ACC112 (cell line): Measurements from ENCODE around the gene DNAJC10.

ENCODE experiments used
- H2AFZ ChIP-seq: fragments of 200-600 bp; sonication (generic); one replicate; pipeline ENCODE4 v1.6.0; 2017; ENCODE audit warnings: antibody characterized with exemption, low read length; ENCODE audit not compliant: unreplicated experiment
- H3K27ac ChIP-seq: fragments of 200-600 bp; sonication (generic); 2 replicates; pipeline ENCODE4 v1.5.1; 2014; ENCODE audit warnings: low read depth, mild to moderate bottlenecking, antibody characterized with exemption, low read length, moderate library complexity
- H3K27me3 ChIP-seq: fragments of 200-600 bp; sonication (generic); 2 replicates; pipeline ENCODE4 v1.6.1; 2014; ENCODE audit warnings: mild to moderate bottlenecking, antibody characterized with exemption, low read length, moderate library complexity, mixed read lengths; ENCODE audit not compliant: insufficient read depth
- H3K36me3 ChIP-seq: fragments of 200-600 bp; sonication (generic); 2 replicates; pipeline ENCODE4 v1.6.1; 2016; ENCODE audit warnings: mild to moderate bottlenecking, antibody characterized with exemption, low read length, moderate library complexity, mixed read lengths; ENCODE audit not compliant: insufficient read depth
- H3K4me1 ChIP-seq: fragments of 200-600 bp; sonication (generic); one replicate; pipeline ENCODE4 v1.6.1; 2016; ENCODE audit warnings: low read length, mixed read lengths; ENCODE audit not compliant: insufficient read depth, unreplicated experiment, control insufficient read depth
- H3K4me3 ChIP-seq: fragments of 200-600 bp; sonication (generic); 2 replicates; pipeline ENCODE4 v1.5.1; 2014; ENCODE audit warnings: mild to moderate bottlenecking, low read depth, low read length
- H3K79me2 ChIP-seq: fragments of 200-600 bp; sonication (generic); one replicate; pipeline ENCODE4 v1.6.0; 2016; ENCODE audit warnings: low read length; ENCODE audit not compliant: control insufficient read depth, unreplicated experiment, insufficient read depth

Gene DNAJC10

GRCh38 chr2:182817558-182817957 is 101.5 kb downstream of the DNAJC10 start:
- Histone ChIP-seq H3K4me3 (no peak overlapping the region), H3K27me3 (no peaks in the 10 kb centered on the region; the same call in 1 of the 2 replicates)

GRCh38 chr2:182818501-182818900 is 102.4 kb downstream of the DNAJC10 start:
- Histone ChIP-seq H3K4me3 (no peak overlapping the region), H3K27ac (no peak overlapping the region), H3K27me3 (no peaks in the 10 kb centered on the region), H2AFZ (no peak overlapping the region), H3K4me1 (peaks cover 3% of the 10 kb centered on the region), H3K79me2 (no peaks in the 10 kb centered on the region), H3K36me3 (no peaks in the 10 kb centered on the region)

More at GRCh38 chr2:182817558-182817957, 101.5 kb downstream of the DNAJC10 start:
- no peaks in the 10 kb centered on the region for H3K36me3 ChIP-seq
- no peak overlapping the region for H3K27ac ChIP-seq
- no peaks in the 10 kb centered on the region for H3K79me2 ChIP-seq
- peaks cover 3% of the 10 kb centered on the region for H3K4me1 ChIP-seq
- H2AFZ ChIP-seq, result no peak overlapping the region

- H3K4me1 ChIP-seq, result peaks cover 3% of the 10 kb centered on the region
- H3K36me3 ChIP-seq, result no peaks in the 10 kb centered on the region
- H2AFZ ChIP-seq, result no peak overlapping the region
- H3K27me3 ChIP-seq, result no peaks in the 10 kb centered on the region
- no peaks in the 10 kb centered on the region for H3K79me2 ChIP-seq
- H3K27ac ChIP-seq, result no peak overlapping the region
- H3K4me3 ChIP-seq, result no peak overlapping the region
Observed at GRCh38 chr2:182818925-182819324, 102.9 kb downstream of the DNAJC10 start.

GRCh38 chr2:182819412-182819811 is 103.4 kb downstream of the DNAJC10 start:
- Histone ChIP-seq H3K36me3 (no peaks in the 10 kb centered on the region), H3K4me1 (peaks cover 3% of the 10 kb centered on the region), H2AFZ (no peak overlapping the region), H3K27ac (no peak overlapping the region), H3K79me2 (no peaks in the 10 kb centered on the region), H3K4me3 (no peak overlapping the region), H3K27me3 (no peaks in the 10 kb centered on the region)

DNA sequence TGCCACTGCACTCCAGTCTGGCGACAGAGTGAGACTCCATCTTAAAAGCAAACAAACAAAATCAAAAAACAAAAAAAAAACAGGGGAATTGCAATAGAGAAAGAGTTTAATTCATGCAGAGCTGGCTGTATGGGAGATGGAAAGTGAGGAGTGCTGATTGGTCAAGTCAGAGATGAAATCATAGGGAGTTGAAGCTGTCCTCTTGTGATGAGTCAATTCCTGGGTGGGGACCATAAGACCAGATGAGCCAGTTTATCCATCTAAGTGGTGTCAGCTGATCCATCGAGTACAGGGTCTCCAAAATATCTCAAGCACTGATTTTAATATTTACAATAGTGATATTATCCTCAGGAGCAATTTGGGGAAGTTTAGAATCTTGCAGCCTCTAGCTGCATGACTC is 105.1 kb downstream of the DNAJC10 start:
- no peak overlapping the region for H3K4me3 ChIP-seq

DNA sequence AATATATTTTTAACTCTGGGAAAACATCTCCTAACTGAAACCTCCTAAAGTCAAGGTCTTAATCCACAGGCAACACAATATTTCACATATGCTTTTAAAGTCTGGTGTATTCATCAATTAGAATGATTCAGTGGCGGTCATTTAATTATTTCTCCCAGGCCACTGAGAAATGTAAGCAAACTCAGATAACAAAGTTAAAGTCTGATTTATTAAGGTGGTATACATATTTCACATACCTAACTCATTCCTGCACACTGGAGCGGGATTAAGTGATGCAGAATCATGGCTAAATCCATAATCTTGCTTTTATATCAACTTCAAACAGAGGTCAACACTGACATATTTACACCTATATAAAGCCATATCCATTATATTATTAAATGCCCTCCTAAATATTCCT is 106.7 kb downstream of the DNAJC10 start:
- Histone ChIP-seq H3K27ac (no peak overlapping the region), H3K4me1 (no peaks in the 10 kb centered on the region), H3K79me2 (no peaks in the 10 kb centered on the region), H3K27me3 (no peaks in the 10 kb centered on the region), H3K36me3 (no peaks in the 10 kb centered on the region), H2AFZ (no peak overlapping the region), H3K4me3 (no peak overlapping the region)

More for the DNA sequence above, 105.1 kb downstream of the DNAJC10 start:
- Histone ChIP-seq H3K27ac (no peak overlapping the region), H2AFZ (no peak overlapping the region), H3K36me3 (no peaks in the 10 kb centered on the region), H3K27me3 (no peaks in the 10 kb centered on the region), H3K4me1 (peaks cover 3% of the 10 kb centered on the region), H3K79me2 (no peaks in the 10 kb centered on the region)

DNA sequence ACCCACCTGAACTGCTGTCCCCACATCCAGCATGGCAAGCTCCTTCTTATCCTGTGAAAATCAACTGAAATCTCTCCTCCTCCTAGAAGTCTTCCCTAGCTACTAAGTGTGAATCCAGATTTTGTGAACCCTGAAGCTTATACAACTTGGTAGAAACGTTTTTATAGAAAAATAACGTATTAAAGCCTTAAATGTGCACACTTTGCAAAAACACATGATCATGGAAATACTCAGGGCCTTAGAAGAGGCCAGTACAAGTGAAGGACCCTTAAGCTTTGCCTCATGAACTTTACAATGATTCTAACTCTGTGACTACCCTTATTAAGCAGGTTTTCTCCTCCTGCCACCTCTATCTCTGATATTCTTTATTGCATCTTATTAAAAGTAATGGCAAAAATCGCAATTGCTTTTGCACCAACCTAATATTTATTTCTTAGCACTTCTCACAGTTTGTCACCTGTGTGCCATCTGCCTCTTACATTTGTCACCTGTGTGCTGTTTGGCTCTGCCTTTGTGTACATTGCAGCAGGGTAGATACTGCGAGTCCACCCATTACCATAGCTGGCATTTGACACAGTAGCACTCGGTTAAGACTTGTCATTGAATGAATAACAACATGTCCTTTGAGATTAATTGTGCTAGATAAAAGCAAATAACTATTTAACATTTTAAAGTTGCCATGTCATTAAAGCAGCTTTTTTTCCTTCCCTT is 108.2 kb downstream of the DNAJC10 start:
- Histone ChIP-seq H3K36me3 (no peaks in the 10 kb centered on the region), H3K79me2 (no peaks in the 10 kb centered on the region), H3K4me1 (no peaks in the 10 kb centered on the region), H3K4me3 (no peak overlapping the region), H3K27me3 (no peaks in the 10 kb centered on the region), H3K27ac (no peak overlapping the region), H2AFZ (no peak overlapping the region)

DNA sequence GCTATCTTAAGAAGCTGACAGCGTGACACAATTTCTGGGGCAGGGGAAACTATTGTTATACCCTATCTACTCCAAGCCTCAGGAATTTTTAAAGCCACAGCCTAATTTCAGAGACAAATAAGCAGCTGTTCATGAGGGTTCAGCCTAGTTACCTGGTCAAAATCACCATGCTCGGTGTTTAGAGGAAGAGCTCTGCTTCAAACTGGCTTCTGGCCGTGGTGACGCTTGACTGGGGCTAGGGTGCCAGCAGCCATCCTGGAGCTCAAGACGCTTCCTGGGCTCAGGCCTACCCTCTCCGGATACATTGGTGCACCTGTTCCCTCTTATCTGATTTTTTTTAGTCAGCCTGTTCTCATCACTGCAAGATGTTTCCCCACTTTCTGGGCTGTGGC is 108.7 kb downstream of the DNAJC10 start:
- Histone ChIP-seq H3K27ac (no peak overlapping the region), H3K4me3 (no peak overlapping the region), H3K27me3 (no peaks in the 10 kb centered on the region), H2AFZ (no peak overlapping the region), H3K36me3 (no peaks in the 10 kb centered on the region), H3K4me1 (no peaks in the 10 kb centered on the region), H3K79me2 (no peaks in the 10 kb centered on the region)

- Histone ChIP-seq H3K79me2 (no peaks in the 10 kb centered on the region), H3K4me3 (no peak overlapping the region)
Observed at GRCh38 chr2:182826064-182826463, 110.0 kb downstream of the DNAJC10 start.

GRCh38 chr2:182826496-182826895 is 110.4 kb downstream of the DNAJC10 start:
- Histone ChIP-seq H2AFZ (no peak overlapping the region), H3K4me3 (no peak overlapping the region), H3K27me3 (no peaks in the 10 kb centered on the region), H3K79me2 (no peaks in the 10 kb centered on the region), H3K27ac (no peak overlapping the region), H3K36me3 (no peaks in the 10 kb centered on the region), H3K4me1 (no peaks in the 10 kb centered on the region)

More at GRCh38 chr2:182826064-182826463, 110.0 kb downstream of the DNAJC10 start:
- Histone ChIP-seq H3K27me3 (no peaks in the 10 kb centered on the region), H3K4me1 (no peaks in the 10 kb centered on the region), H3K36me3 (no peaks in the 10 kb centered on the region), H3K27ac (no peak overlapping the region), H2AFZ (no peak overlapping the region)

GRCh38 chr2:182827182-182827879 is 111.3 kb downstream of the DNAJC10 start:
- no peak overlapping the region for H3K27ac ChIP-seq
- peak overlapping the region; percentile 47 for H2AFZ ChIP-seq

More at GRCh38 chr2:182827182-182827879, 111.3 kb downstream of the DNAJC10 start:
- Histone ChIP-seq H3K79me2 (no peaks in the 10 kb centered on the region), H3K27me3 (no peaks in the 10 kb centered on the region), H3K4me3 (no peak overlapping the region), H3K4me1 (no peaks in the 10 kb centered on the region), H3K36me3 (no peaks in the 10 kb centered on the region)
